HepG2 (cell line): ENCODE data around the gene GPR89B. TPM values are rescaled to one million over a fixed set of nuclear protein-coding genes. Genes with fewer than 3 reads are reported as not detected.
A peak's percentile ranks its signal among the peaks of the same experiment; 100 is the strongest.

Experiments used
- ATAC-seq: fragments of 200-7000 bp; cut with Tn5 transposase; 3 replicates; pipeline ENCODE4 v1.9.1; 2020; ENCODE audit warnings: mild to moderate bottlenecking, moderate library complexity
- BruUV-seq: library from RNA; stranded (reverse); fragments of 400-500 nt; replicated peaks from 2 replicates; lab custom pipeline; 2021; lab: Mats Ljungman, UMichigan
- CTCF ChIA-PET: fragments of 300-600 bp; formaldehyde crosslinking; extraction: SDS; loops from one replicate; lab custom pipeline; 2021; ENCODE audit warnings: low total read pairs, inconsistent platforms, low intra/inter-chr PET ratio; lab: Yijun Ruan, JAX
- POLR2A ChIA-PET: fragments of 350-600 bp; sonication (Branson Sonifier 250); formaldehyde crosslinking; loops from one replicate; lab custom pipeline; 2020; ENCODE audit warnings: antibody characterized with exemption, inconsistent platforms; lab: Yijun Ruan, JAX
- DNase-seq: peaks from one replicate; pipeline ENCODE4 v3.0.0-alpha.2; 2015; ENCODE audit warnings: low spot score
- FAIRE-seq: peaks from 3 replicates; lab custom pipeline; 2011; peaks lifted over from hg19 to GRCh38; lab: Jason Lieb, UNC
- H2AFZ ChIP-seq: one replicate; pipeline ENCODE4 v1.6.1; 2011; ENCODE audit warnings: low read length, inconsistent platforms
- H3K27ac ChIP-seq: fragments of 300-600 bp; 3 replicates; pipeline ENCODE4 v1.8.0; 2011; ENCODE audit warnings: mixed run types, mild to moderate bottlenecking, mixed read lengths, low read length, inconsistent platforms; ENCODE audit not compliant: insufficient read depth; ENCODE audit errors: extremely low read length
- H3K27me3 ChIP-seq, 2 experiments: fragments of 200-600 bp in 1 of 2; 2 replicates in 1 of 2; 3 replicates in 1 of 2; pipeline versions ENCODE4 v1.6.0 to v1.8.0; 2011; ENCODE audit warnings: low read length in 2 of 2, mild to moderate bottlenecking in 2 of 2, moderate library complexity in 2 of 2, inconsistent platforms in 1 of 2; ENCODE audit not compliant: insufficient read depth in 2 of 2, control insufficient read depth in 1 of 2
- H3K36me3 ChIP-seq, 2 experiments: fragments of 200-600 bp in 1 of 2; replicated peaks in 1 of 2; 2 replicates in 1 of 2; 3 replicates in 1 of 2; pipeline versions ENCODE4 v1.5.1 to v1.8.0; 2011; ENCODE audit warnings: low read length in 2 of 2, inconsistent platforms in 1 of 2; ENCODE audit not compliant: insufficient read depth in 2 of 2, control insufficient read depth in 1 of 2
- H3K4me1 ChIP-seq: 2 replicates; pipeline ENCODE4 v1.5.1; 2012; ENCODE audit warnings: low read length, inconsistent platforms; ENCODE audit not compliant: insufficient read depth
- H3K4me2 ChIP-seq: 2 replicates; pipeline ENCODE4 v1.6.0; 2011; ENCODE audit warnings: low read depth, low read length, inconsistent platforms
- H3K4me3 ChIP-seq, 3 experiments: fragments of 200-600 bp in 1 of 3; sonication (generic), shearing (Covaris generic) in 1 of 3; replicated peaks in 1 of 3; 2 replicates each; pipeline ENCODE4 v1.5.1; 2011 to 2016; ENCODE audit warnings: low read length in 3 of 3, inconsistent platforms in 2 of 3, low read depth in 2 of 3, mild to moderate bottlenecking in 2 of 3, control low read depth in 1 of 3, mixed read lengths in 1 of 3; ENCODE audit not compliant: insufficient read depth in 1 of 3
- H3K79me2 ChIP-seq: one replicate; pipeline ENCODE4 v1.6.1; 2011; ENCODE audit warnings: low read length, inconsistent platforms; ENCODE audit not compliant: insufficient read depth
- H3K9ac ChIP-seq: 2 replicates; pipeline ENCODE4 v1.6.0; 2011; ENCODE audit warnings: mild to moderate bottlenecking, low read depth, low read length, inconsistent platforms; ENCODE audit not compliant: insufficient read depth
- H3K9me3 ChIP-seq: 2 replicates; pipeline ENCODE4 v1.5.1; 2012; ENCODE audit warnings: mild to moderate bottlenecking, low read length
- H4K20me1 ChIP-seq: 2 replicates; pipeline ENCODE4 v1.6.0; 2011; ENCODE audit warnings: inconsistent platforms, mild to moderate bottlenecking, low read length, moderate library complexity; ENCODE audit not compliant: insufficient read depth
- ARHGAP35 ChIP-seq: sonication (generic); formaldehyde crosslinking; IDR thresholded peaks from 2 replicates; pipeline ENCODE4 v1.9.0; 2022; ENCODE audit warnings: mild to moderate bottlenecking, inconsistent platforms, moderate library complexity, missing genetic modification reagents, borderline replicate concordance
- EZH2 ChIP-seq: conservative IDR thresholded peaks from 2 replicates; pipeline ENCODE4 v1.6.1; 2012; ENCODE audit warnings: mild to moderate bottlenecking, low read depth, low read length, moderate library complexity
- HHEX ChIP-seq: IDR thresholded peaks from 2 replicates; pipeline ENCODE4 v1.6.1; 2016; ENCODE audit warnings: control low read depth
- KDM2A ChIP-seq: sonication (generic); formaldehyde crosslinking; IDR thresholded peaks from 2 replicates; pipeline ENCODE4 v1.4.0; 2020; ENCODE audit warnings: low read depth, missing genetic modification reagents, borderline replicate concordance
- KDM4B ChIP-seq: sonication (generic); formaldehyde crosslinking; IDR thresholded peaks from 2 replicates; pipeline ENCODE4 v1.4.0; 2020; ENCODE audit warnings: missing genetic modification reagents
- NFATC3 ChIP-seq: sonication (generic); formaldehyde crosslinking; IDR thresholded peaks from 2 replicates; pipeline ENCODE4 v1.5.1; 2020; ENCODE audit warnings: mild to moderate bottlenecking, missing genetic modification reagents
- REPIN1 ChIP-seq: sonication (generic); formaldehyde crosslinking; IDR thresholded peaks from 2 replicates; pipeline ENCODE4 v1.8.0; 2022; ENCODE audit warnings: missing genetic modification reagents, low read depth, mild to moderate bottlenecking, borderline replicate concordance
- STAG1 ChIP-seq: sonication (generic); formaldehyde crosslinking; IDR thresholded peaks from 2 replicates; pipeline ENCODE4 v1.4.0; 2020; ENCODE audit warnings: missing genetic modification reagents
- TCF7L2 ChIP-seq: IDR thresholded peaks from 2 replicates; pipeline ENCODE4 v1.6.1; 2011; ENCODE audit warnings: mild to moderate bottlenecking, low read depth, low read length, moderate library complexity
- TEAD3 ChIP-seq: optimal IDR thresholded peaks from 2 replicates; pipeline ENCODE3; 2016; ENCODE audit warnings: borderline replicate concordance
- THAP11 ChIP-seq: IDR thresholded peaks from 2 replicates; pipeline ENCODE4 v1.6.1; 2016; ENCODE audit warnings: missing biosample characterization, missing genetic modification reagents
- ZNF33A ChIP-seq: sonication (generic); formaldehyde crosslinking; IDR thresholded peaks from 2 replicates; pipeline ENCODE4 v1.5.1; 2020; ENCODE audit warnings: missing genetic modification reagents, mild to moderate bottlenecking, moderate library complexity, borderline replicate concordance
- ZNF382 ChIP-seq: sonication (generic); formaldehyde crosslinking; IDR thresholded peaks from 2 replicates; pipeline ENCODE4 v1.5.0; 2020; ENCODE audit warnings: missing genetic modification reagents, mild to moderate bottlenecking, borderline replicate concordance
- ZNF501 ChIP-seq: sonication (generic); formaldehyde crosslinking; IDR thresholded peaks from 2 replicates; pipeline ENCODE4 v1.5.1; 2020; ENCODE audit warnings: mild to moderate bottlenecking, moderate library complexity, missing genetic modification reagents
- ZNF816 ChIP-seq: sonication (generic); formaldehyde crosslinking; IDR thresholded peaks from 2 replicates; pipeline ENCODE4 v1.8.0; 2022; ENCODE audit warnings: missing genetic modification reagents, mild to moderate bottlenecking, borderline replicate concordance
- WGBS: methylation state at CpG from one replicate; pipeline ENCODE4 v1.1.6; 2017; ENCODE audit warnings: low lambda C conversion rate; 5-methylcytosine and 5-hydroxymethylcytosine counted together
- in situ Hi-C: cut with HindIII; loops from 2 replicates; pipeline ENCODE4 v1.10.0; 2017; ENCODE audit warnings: low pct_unique_long_range_greater_than_20kb; ENCODE audit not compliant: extremely low pct_ligation_motif_present
- intact Hi-C: fragments of 100-400 bp; cut with micrococcal nuclease; formaldehyde crosslinking; loops from one replicate; pipeline ENCODE4 v1.10.0; 2022; ENCODE audit not compliant: unreplicated experiment
- polyA plus RNA-seq, 8 experiments: library from polyadenylated mRNA; depleted of rRNA in 3 of 8; stranded (reverse) in 7 of 8; unstranded in 1 of 8; fragments of >200 nt; fragmentation: Illumina TruSeq in 4 of 8; extraction: Trizol in 4 of 8; gene quantifications; 2 replicates each; pipeline versions ENCODE4 v1.2.1 to v1.2.3, GENCODE V29; 2011 to 2016; ENCODE audit warnings: low read depth in 4 of 8, missing spikeins in 1 of 8, mixed read lengths in 1 of 8; ENCODE audit not compliant: insufficient read depth in 1 of 8
- total RNA-seq, 5 experiments: library from RNA; depleted of rRNA; stranded (reverse); fragments of >200 nt; fragmentation: Illumina TruSeq; extraction: Trizol; gene quantifications; 2 replicates each; pipeline ENCODE4 v1.2.3, GENCODE V29; 2016; ENCODE audit warnings: low read depth in 1 of 5
- TF ChIP-seq, protein P1 (sequence below): sonication (generic); formaldehyde crosslinking; IDR thresholded peaks from 2 replicates; pipeline ENCODE4 v1.4.0; 2020; ENCODE audit warnings: missing genetic modification reagents
- TF ChIP-seq, protein P2 (sequence below): sonication (generic); formaldehyde crosslinking; IDR thresholded peaks from 2 replicates; pipeline ENCODE4 v1.4.0; 2020; ENCODE audit warnings: missing genetic modification reagents; ENCODE audit errors: not compliant biosample characterization
- TF ChIP-seq, protein P3 (sequence below): sonication (generic); formaldehyde crosslinking; IDR thresholded peaks from 2 replicates; pipeline ENCODE4 v1.5.0; 2020; ENCODE audit warnings: mild to moderate bottlenecking, missing genetic modification reagents, borderline replicate concordance

Gene GPR89B
- total and polyA plus RNA-seq, 2 of the 13 experiments (the other 11 are each of a cell fraction or from before 2014, with no cell fraction given) = 12.2 to 20.1 TPM

DNA sequence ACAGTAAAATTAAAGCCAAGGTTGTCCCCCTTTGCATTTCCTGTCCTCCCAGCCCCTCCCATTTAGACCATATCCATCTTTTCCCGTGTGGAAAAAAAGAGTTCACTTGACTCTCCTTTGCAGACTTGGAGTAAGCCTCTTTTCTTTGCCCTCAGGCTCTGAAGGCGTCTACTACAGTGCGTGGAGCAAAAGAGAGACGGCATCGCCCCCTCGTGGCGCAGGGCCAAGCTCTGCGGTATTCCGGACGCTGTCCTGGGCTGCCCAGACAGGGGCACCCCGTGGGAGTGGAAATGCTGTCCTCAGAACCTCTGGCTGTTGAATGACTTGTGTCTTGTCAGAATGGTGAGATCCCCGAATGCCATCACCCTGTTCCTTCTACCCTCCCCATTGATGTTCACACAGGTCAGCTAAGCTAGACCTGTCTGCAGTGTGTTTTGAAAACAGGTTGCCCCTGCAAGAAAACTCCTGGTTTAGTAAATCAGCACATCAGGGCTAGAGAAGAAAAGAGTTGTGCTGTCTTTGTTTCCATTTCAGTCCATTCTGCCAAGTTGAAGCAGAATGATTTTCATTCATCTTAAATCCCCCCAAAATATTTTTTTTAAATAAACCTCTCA lies 37.9 kb upstream of the GPR89B start:
- Histone ChIP-seq H3K4me2 (no peak overlapping the region), H3K4me1 (no peaks in the 10 kb centered on the region), H3K36me3 (no peaks in the 10 kb centered on the region), H3K9ac (no peak overlapping the region), H4K20me1 (no peaks in the 10 kb centered on the region), H3K79me2 (no peaks in the 10 kb centered on the region), H3K27me3 (no peaks in the 10 kb centered on the region), H2AFZ (no peak overlapping the region), H3K9me3 (no peaks in the 10 kb centered on the region), H3K4me3 (no peak overlapping the region), H3K27ac (no peak overlapping the region)
- 1% methylated on average over 12 of the region's 12 CpGs for WGBS
- DNase-seq = peak; percentile 30
- intact Hi-C loops (loop anchor here (10.0 kb wide), 1 partner anchor 395 kb away; no protein-coding TSS in a partner anchor), in situ Hi-C loops (loop anchor here (5.0 to 10.0 kb wide), 2 partner anchors 168 to 395 kb away; no protein-coding TSS in a partner anchor)
- POLR2A ChIA-PET = no interaction called here
- FAIRE-seq = peak; percentile 64
- ATAC-seq = peak; percentile 99
- BruUV-seq = no TSS peak
- CTCF ChIA-PET = interaction anchor here (1.3 to 2.1 kb wide), 5 partner anchors 49 to 249 kb away, joined by 5 to 29 read pairs (median 12); no protein-coding TSS in a partner anchor
- TF ChIP-seq THAP11 (CRISPR knock-in tag) (0 out of 2 replicates have a peak, but pooled peaks have one; percentile 19), ARHGAP35 (no peak), ZNF816 (CRISPR knock-in tag) (no peak), TCF7L2 (no peak), REPIN1 (CRISPR knock-in tag) (0 out of 2 replicates have a peak, but pooled peaks have one; percentile 23), KDM4B (CRISPR knock-in tag) (no peak), ZNF501 (CRISPR knock-in tag) (0 out of 2 replicates have a peak, but pooled peaks have one; percentile 18), ZNF33A (no peak), ZNF382 (CRISPR knock-in tag) (no peak), HHEX (CRISPR knock-in tag) (no peak), TEAD3 (peak; percentile 31), STAG1 (peak; percentile 94), EZH2 (no peak), NFATC3 (no peak), KDM2A (CRISPR knock-in tag) (peak; percentile 80)
- TF ChIP-seq, protein P1, sequence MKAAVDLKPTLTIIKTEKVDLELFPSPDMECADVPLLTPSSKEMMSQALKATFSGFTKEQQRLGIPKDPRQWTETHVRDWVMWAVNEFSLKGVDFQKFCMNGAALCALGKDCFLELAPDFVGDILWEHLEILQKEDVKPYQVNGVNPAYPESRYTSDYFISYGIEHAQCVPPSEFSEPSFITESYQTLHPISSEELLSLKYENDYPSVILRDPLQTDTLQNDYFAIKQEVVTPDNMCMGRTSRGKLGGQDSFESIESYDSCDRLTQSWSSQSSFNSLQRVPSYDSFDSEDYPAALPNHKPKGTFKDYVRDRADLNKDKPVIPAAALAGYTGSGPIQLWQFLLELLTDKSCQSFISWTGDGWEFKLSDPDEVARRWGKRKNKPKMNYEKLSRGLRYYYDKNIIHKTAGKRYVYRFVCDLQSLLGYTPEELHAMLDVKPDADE (CRISPR knock-in tag) = no peak
- TF ChIP-seq, protein P2, sequence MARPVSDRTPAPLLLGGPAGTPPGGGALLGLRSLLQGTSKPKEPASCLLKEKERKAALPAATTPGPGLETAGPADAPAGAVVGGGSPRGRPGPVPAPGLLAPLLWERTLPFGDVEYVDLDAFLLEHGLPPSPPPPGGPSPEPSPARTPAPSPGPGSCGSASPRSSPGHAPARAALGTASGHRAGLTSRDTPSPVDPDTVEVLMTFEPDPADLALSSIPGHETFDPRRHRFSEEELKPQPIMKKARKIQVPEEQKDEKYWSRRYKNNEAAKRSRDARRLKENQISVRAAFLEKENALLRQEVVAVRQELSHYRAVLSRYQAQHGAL (CRISPR knock-in tag) = no peak
- TF ChIP-seq, protein P3, sequence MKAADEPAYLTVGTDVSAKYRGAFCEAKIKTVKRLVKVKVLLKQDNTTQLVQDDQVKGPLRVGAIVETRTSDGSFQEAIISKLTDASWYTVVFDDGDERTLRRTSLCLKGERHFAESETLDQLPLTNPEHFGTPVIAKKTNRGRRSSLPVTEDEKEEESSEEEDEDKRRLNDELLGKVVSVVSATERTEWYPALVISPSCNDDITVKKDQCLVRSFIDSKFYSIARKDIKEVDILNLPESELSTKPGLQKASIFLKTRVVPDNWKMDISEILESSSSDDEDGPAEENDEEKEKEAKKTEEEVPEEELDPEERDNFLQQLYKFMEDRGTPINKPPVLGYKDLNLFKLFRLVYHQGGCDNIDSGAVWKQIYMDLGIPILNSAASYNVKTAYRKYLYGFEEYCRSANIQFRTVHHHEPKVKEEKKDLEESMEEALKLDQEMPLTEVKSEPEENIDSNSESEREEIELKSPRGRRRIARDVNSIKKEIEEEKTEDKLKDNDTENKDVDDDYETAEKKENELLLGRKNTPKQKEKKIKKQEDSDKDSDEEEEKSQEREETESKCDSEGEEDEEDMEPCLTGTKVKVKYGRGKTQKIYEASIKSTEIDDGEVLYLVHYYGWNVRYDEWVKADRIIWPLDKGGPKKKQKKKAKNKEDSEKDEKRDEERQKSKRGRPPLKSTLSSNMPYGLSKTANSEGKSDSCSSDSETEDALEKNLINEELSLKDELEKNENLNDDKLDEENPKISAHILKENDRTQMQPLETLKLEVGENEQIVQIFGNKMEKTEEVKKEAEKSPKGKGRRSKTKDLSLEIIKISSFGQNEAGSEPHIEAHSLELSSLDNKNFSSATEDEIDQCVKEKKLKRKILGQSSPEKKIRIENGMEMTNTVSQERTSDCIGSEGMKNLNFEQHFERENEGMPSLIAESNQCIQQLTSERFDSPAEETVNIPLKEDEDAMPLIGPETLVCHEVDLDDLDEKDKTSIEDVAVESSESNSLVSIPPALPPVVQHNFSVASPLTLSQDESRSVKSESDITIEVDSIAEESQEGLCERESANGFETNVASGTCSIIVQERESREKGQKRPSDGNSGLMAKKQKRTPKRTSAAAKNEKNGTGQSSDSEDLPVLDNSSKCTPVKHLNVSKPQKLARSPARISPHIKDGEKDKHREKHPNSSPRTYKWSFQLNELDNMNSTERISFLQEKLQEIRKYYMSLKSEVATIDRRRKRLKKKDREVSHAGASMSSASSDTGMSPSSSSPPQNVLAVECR = no peak
